NK-92 (cell line): Measurements from ENCODE around the gene RBM38.

Source experiments
- DNase-seq: peaks from one replicate; lab custom pipeline; 2025; ENCODE audit not compliant: unreplicated experiment; lab: John Stamatoyannopoulos, UW

The RBM38 gene

GRCh38 chr20:57433657-57434389, 42.6 kb downstream of the RBM38 start:
- DNase-seq, result peak; percentile 15

DNA sequence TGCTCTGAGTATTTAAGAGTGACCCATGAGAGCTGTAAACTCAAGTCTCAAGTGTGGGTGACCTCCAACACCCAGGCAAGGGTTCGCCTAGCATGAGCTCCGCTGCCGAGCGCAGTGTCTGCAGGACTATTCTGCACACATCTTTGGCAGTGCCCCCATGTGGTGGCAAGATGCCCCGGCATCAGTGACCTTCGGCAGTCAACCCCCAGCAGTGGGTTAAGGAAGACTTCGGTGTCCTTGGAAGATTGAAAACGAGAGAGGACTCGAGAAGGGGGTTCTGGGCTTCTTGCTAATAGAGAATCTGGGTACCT, 43.1 kb downstream of the RBM38 start:
- DNase-seq, result no peak

GRCh38 chr20:57435105-57435497, 43.9 kb downstream of the RBM38 start:
- DNase-seq, result no peak

- no peak for DNase-seq
Measured at GRCh38 chr20:57435498-57436222, 44.5 kb downstream of the RBM38 start.

DNA sequence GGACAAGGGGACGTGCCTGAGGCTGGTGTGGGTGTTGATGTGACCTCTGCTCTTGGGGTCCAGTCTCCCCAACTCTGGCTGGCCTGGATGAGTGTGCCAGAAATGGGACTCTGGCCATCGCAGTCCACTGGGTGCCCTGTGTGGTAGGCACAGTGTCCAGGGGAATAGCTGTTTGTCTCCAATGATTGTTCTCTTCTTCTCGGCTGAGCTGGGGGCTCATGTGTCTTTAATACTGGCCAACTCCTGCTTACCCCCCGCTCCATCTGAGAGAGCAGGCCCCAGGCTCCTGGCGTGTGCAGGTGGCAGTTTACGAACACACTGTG, 45.0 kb downstream of the RBM38 start:
- DNase-seq, result no peak

DNA sequence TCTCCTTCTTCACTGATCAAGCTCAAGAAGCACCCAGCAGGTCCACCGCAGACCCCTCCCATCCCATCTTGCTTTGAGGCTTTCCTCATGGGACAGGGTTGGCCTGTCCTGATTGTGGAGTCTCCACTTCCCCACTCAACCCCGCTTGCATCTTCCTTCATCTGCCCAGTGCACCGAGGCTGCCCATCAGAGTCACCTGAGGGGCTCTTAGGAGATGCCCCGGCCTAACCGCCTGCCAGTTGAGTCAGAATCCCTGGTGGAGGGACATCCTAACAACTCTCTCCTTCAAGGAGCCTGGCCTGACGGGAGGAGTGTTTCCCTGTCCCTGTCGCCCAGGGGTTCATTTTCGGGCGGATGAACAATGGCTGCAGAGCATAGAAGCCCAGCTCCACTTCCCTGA, 46.1 kb downstream of the RBM38 start:
- no peak for DNase-seq

GRCh38 chr20:57437672-57438330, 46.6 kb downstream of the RBM38 start:
- DNase-seq, result no peak

GRCh38 chr20:57438552-57438951, 47.4 kb downstream of the RBM38 start:
- no peak for DNase-seq

GRCh38 chr20:57439432-57439831, 48.2 kb downstream of the RBM38 start:
- no peak for DNase-seq

- DNase-seq, result no peak
Measured at GRCh38 chr20:57439993-57440392, 48.8 kb downstream of the RBM38 start.

GRCh38 chr20:57440678-57441509, 49.7 kb downstream of the RBM38 start:
- no peak for DNase-seq

- no peak for DNase-seq
Measured at GRCh38 chr20:57441510-57442154, 50.4 kb downstream of the RBM38 start.

DNA sequence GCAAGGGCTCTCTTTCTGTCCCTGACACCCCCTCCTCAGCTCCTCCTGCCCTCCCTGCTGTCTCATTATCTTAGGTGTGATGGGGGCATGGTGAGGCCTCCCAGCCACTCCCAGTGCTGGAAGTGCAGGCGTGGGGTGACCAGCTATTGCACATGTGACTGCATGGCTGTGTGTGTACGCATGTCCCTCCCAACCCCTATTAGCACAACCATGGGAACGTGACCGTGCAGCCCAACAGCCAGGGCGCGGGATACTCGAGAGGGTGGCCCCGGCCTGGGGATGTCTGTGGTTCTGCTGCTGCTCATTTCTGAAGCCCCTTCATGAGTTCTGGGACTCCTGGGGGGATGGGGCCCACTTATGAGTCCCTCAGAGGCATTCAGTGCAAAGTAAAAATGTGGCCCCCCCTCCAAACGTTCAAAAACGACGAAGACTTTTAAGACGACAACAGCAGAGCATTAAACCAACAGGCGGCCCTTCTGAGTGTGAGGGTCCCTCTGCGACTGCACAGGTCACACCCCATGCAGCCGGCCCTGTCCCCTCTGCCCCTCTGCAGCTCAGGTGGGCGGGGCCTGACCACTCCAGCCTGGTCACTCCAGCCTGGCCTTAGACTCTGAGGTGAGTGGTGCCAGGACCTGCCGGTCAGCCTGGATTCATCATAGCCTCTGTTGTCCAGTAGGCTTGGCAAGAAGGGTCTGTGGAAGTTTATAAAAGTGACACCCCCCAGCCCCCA, 51.1 kb downstream of the RBM38 start:
- DNase-seq, result no peak

DNA sequence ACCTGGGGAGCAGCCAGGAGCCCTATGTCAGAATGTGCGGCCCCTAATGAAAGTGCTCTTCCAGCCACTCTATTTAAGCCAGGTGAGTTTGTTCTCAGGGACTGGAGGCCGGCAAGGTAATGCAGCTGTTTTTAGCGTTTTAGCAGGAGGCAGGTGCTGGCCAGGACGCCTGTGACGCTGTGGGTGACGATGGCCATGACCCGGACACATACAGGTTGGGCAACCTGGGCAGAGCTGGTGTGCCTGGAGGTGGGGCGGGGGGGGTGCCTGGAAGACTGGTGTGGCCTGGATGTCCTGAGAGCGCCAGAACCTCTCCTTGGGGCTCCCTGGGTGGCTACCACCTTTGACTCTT, 51.7 kb downstream of the RBM38 start:
- DNase-seq, result no peak

DNA sequence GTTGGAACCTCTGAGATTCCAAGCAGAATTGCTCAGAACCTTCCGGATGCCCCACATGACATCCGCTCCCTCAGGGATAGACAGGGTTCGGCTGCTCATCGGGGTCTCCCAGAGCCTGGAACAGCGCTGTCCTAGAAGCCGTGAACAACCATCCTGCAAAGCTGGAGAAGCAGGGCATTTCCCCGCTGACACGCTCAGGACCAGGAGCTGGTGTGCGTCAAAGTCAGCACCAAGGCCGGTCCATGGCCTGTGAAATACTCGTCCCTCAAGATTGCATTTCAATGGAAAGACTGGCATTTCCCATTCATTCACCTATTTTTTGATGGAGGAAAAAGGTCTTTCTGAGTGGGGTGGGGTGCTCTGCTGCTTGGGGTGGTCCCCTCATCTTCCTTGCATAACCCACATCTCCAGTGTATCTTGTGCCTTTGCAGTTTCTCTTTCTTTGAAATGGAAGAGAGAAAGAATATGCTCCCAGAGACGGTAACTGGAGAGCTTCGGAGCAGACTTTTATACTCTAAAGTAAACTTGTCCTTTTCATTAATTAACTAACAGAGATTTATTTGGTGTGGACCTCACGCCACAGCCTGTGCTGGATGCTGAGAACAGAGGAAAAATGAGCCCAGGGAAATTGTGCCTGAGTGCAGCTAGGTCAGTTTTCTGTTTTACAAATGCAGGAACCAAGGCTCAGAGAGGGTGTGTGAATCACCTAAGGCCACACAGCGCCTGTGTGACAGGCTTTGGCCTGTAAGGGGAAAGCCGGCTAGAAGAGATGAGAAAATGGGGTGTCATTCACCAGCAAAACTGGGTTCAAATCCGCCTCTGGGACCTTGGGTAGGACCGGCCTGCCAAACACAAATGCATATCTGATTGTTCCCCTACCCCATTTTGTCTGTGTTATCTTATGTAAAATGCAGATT, 52.4 kb downstream of the RBM38 start:
- DNase-seq, result no peak

- no peak for DNase-seq
Measured at GRCh38 chr20:57444394-57445048, 53.3 kb downstream of the RBM38 start.

GRCh38 chr20:57445298-57445697, 54.1 kb downstream of the RBM38 start:
- DNase-seq, result no peak

DNA sequence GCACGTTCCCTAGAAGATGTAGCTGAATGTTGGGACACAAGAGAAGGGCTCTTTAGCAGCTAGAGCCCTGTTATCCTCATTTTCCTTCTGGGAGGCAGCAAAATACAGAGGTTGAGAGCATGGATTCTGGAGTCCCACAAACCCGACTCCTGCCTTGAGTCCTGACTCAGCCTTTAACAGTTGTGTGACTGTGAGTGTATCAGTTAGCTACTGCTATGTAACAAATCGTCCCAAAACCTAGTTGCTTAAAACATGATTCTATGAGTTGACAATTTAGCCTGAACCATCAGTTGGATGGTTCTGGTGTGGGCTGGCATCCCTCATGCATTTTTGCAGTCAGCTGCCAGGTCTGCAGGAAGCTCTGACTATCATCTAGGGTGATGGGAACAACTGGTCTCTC, 54.6 kb downstream of the RBM38 start:
- DNase-seq, result no peak

DNA sequence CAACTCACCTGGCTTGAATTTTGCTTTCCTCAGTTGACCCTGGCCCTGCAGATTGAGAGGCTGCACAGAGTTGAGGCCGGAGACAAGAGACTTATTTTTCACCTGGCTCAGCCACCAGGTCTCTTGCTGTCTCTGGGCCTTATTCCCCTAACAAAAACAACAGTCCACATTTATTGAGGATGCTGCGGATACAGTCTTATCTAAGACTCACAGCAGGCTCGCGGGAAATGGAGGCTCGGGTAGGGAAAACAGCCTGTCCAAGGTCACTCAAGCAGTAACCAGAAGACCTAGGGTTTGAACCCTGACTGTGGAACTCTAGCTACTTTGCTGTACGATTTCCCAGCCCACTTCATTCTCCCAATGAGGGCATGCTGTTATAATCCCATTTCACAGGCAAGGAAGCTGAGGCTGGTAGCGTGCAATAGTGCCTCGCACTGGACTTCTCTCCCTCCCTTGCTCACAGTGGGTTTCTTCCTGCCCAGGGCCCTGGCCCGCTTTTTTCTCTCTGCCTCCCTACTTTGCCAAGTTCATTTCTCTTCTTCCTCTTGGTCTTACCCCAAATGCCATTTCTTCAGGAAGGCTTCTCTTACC, 57.7 kb downstream of the RBM38 start:
- DNase-seq, result no peak
